GM21367 (cell line): ENCODE data around the gene KLHL35.
"Not testable (repeated sequence)": the region's sequence is repeated elsewhere in the genome, so short reads cannot be mapped to it uniquely, and the experiment has no call there.

Experiments used
- ATAC-seq: cut with Tn5 transposase; IDR thresholded peaks from one replicate; pipeline ENCODE4 v1.9.1; 2021; ENCODE audit not compliant: unreplicated experiment

Gene KLHL35

DNA sequence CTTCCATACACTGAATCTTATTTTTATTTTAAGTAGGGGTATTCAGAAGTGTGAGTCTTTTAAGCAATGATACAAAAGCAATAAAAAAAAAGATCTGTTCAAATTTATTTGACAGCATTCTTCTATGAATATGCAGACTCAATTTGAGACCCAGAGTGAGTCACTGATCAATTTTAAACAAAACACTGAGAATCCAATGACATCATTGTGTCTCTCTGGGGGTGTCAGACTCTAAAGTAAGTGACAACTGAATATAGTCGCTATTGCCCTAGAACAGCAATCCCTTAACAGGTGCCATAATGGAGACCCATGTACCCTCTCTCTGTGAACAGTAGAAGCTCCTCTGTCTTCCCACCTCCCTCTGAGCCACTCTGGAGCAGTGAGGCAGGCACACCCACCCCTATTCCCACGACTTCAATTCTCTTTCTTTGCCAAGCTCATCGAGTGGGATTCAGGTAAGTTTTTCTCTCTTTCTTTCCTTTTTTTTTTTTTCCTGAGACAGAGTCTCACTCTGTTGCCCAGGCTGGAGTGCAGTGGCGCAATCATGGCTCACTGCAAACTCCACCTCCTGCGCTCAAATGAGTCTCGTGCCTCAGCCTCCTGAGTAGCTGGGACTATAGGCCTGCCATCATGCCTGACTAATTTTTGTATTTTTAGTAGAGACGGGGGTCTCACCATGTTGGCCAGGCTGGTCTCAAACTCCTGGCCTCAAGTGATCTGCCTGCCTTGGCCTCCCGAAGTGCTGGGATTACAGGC is 38.7 kb downstream of the KLHL35 start:
- ATAC-seq, result no peak

- ATAC-seq, result no peak
Measured at GRCh38 chr11:75389925-75390324, 43.1 kb downstream of the KLHL35 start.

DNA sequence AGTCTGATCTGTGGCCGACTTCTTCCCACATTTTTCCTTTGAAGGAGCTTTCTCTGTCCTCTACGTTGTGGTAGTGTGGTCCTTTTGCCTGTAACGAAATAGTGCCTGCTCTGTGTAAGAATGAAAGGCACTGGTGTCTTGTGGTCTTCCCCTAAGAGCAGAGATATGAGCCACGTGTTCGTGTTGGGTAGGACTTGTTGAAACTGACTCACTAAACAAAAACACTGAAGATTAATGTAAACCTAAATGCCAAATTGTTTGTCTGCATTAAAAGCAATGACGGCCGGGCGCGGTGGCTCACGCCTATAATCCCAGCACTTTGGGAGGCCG is 43.8 kb downstream of the KLHL35 start:
- ATAC-seq, result no peak

DNA sequence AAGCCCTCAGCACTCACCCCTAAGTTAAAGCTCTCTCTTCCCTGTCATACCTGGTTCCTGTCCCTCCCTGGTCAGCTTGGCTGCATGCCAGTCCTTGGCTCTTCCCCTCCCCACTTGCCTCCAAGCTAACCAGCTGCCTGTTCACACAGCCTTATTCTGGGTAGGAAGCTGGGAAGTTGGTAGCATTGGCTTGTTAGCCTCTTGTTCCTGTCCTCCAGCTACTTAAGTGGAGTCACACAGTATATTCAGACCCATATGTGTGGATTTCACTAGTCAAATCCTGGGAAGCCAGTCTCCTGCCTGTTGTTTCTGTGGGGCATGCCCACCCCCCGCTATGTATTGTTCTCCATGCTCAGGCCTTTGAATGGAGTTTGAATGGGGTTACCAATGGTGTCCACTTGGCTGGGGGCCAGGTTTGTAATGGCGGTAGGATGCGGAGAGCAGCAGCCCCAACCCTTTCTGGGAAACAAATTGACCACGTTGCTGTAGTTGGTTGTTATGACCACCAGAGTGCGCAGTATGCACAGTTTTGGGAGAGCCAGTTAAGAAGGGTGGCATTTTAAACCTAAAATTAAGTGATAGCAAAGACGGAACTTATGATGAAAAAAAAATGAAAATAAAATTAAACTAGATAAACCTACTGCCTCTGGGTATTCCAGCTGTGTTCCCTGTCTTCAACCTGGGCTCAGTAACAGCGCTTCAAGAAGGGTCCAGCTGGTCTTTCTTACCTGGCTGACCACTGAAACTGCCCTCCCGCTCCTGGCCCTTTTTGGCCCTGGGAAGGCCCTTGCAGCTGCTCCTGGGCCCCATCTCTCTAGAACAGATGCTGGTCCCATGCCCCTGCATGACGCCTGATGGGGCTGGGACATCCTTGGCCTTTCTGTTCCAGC is 44.4 kb downstream of the KLHL35 start:
- no peak for ATAC-seq

- ATAC-seq, result no peak
Measured at GRCh38 chr11:75387736-75388294, 45.2 kb downstream of the KLHL35 start.

GRCh38 chr11:75386942-75387630 is 45.9 kb downstream of the KLHL35 start:
- no peak for ATAC-seq

DNA sequence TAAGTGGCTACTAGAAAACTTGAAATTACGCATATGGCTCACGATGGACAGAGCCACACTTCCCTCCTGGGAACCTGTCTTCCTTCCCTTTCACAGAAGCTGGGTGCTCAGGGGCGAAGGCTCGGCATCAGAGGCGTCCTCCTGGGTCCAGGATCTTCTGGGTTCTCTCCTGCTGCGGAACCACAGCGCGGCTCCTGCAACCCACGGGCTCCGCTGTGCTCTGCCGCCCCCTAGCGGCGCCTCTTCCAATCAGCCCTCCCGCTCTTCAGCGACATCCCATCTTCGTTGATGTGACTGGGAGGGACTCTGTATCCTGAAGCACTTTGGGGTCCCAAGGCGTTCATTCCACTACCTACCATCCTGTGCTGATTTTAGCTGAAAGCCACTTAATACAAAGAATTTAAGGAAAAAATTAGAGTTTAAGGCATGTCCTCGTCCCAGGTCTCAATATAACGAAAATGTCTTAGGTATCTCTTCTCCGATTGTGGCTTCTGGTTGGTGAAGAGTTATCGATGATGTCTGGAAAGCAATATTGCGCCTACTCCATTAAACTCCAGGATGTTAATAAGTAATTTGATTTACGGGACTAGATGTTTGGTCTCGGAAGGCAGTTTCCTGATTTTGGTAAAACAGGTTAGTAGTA is 48.4 kb downstream of the KLHL35 start:
- ATAC-seq, result no peak

GRCh38 chr11:75383246-75383645 is 49.8 kb downstream of the KLHL35 start:
- ATAC-seq, result no peak

- no peak for ATAC-seq
Measured at GRCh38 chr11:75380716-75381420, 52.1 kb downstream of the KLHL35 start.

- ATAC-seq, result no peak
Measured at GRCh38 chr11:75380245-75380644, 52.8 kb downstream of the KLHL35 start.

GRCh38 chr11:75378776-75379175 is 54.2 kb downstream of the KLHL35 start:
- ATAC-seq, result not testable (repeated sequence)

GRCh38 chr11:75376175-75376574 is 56.8 kb downstream of the KLHL35 start:
- no peak for ATAC-seq

- ATAC-seq, result no peak
Measured at GRCh38 chr11:75375626-75376025, 57.4 kb downstream of the KLHL35 start.

- ATAC-seq, result no peak
Measured at GRCh38 chr11:75374646-75375045, 58.4 kb downstream of the KLHL35 start.

- ATAC-seq, result no peak
Measured at GRCh38 chr11:75373201-75373600, 59.8 kb downstream of the KLHL35 start.
